ENCODE measurements around the gene NHLRC1.

The NHLRC1 gene

GRCh38 chr6:18101873-18102272, 20.6 kb downstream of the NHLRC1 start:
- no peak for TF ChIP-seq CTCF (IDR thresholded peaks at IDR 0.05; ENCODE audit: borderline replicate concordance, insufficient read depth, low read depth, low read length)

GRCh38 chr6:18101271-18101670, 21.2 kb downstream of the NHLRC1 start:
- no peak for TF ChIP-seq CTCF (IDR thresholded peaks at IDR 0.05; ENCODE audit: borderline replicate concordance, insufficient read depth, low read depth, low read length)
- no peak overlapping the region for H3K4me3 ChIP-seq (ENCODE audit: low read depth, low read length)

More at GRCh38 chr6:18101873-18102272, 20.6 kb downstream of the NHLRC1 start:
- H3K4me3 ChIP-seq (ENCODE audit: low read depth, low read length), result no peak overlapping the region

GRCh38 chr6:18100296-18100695, 22.2 kb downstream of the NHLRC1 start:
- H3K4me3 ChIP-seq (ENCODE audit: low read depth, low read length), result no peak overlapping the region
- no peak for TF ChIP-seq CTCF (IDR thresholded peaks at IDR 0.05; ENCODE audit: borderline replicate concordance, insufficient read depth, low read depth, low read length)

DNA sequence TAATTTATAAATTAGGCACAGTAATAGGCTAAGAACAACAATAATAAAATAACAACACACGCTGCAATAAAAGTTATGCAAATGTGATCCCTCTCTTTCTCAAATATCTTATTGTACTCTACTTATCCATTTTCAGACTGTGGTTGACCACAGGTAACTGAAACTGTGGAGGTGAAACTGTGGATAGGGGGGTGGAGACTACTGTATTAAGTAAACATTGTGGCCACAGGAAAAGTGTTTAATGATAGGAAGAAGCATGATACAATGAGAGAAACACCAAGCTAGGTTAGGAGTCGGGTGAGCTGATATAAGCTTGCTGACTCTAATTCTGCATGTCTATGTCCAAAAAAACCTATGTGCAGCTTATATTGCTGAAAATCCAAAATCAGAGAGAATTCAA, 23.0 kb downstream of the NHLRC1 start:
- no peak overlapping the region for H3K4me3 ChIP-seq (ENCODE audit: low read depth, low read length)
- no peak for TF ChIP-seq CTCF (IDR thresholded peaks at IDR 0.05; ENCODE audit: borderline replicate concordance, insufficient read depth, low read depth, low read length)

- H3K4me3 ChIP-seq (ENCODE audit: low read depth, low read length), result no peak overlapping the region
- no peak for TF ChIP-seq CTCF (IDR thresholded peaks at IDR 0.05; ENCODE audit: borderline replicate concordance, insufficient read depth, low read depth, low read length)
Observed at GRCh38 chr6:18096423-18096822, 26.1 kb downstream of the NHLRC1 start.

DNA sequence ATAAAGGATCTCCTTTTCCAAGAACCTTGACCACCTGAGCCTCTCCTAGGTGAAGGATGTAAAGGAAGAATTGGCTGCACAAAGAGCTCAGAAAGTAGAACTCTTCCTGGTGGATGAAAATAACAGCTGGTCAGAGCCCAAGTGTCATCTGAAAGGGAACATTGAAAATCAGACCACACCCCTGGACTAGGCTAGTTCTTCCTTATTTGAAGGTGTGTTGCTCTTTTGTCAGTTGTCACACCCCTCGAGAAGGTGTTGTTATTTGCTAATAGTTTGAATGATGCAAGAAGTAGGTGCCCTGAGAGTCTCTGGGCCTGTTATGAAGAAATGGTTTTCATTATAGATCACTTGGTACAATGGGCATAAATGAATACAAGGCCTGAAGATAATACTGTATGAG, 31.1 kb downstream of the NHLRC1 start:
- TF ChIP-seq CTCF (IDR thresholded peaks at IDR 0.05; ENCODE audit: borderline replicate concordance, insufficient read depth, low read depth, low read length), result no peak
- H3K4me3 ChIP-seq (ENCODE audit: low read depth, low read length), result no peak overlapping the region

DNA sequence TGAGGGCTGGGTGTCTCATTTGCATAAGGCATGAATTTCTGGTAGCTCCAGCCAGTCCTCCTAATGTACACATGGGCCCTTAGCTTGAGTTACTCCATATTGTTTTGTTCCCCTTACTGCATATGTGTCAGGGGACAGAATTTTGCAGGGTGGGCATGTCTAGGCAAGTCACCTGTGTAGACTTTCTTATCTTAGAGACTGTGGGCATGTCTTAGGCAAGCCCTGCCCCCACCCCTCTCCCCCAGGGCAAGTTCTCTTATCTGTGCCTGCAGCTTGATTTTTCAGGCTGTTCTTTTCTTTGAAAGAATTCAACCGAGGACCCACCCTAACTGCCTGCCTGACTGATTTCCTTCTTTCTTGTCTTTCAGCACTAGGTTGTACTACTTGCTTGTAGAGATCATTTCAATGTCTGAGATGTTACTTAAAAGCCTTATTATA, 32.1 kb downstream of the NHLRC1 start:
- no peak overlapping the region for H3K4me3 ChIP-seq (ENCODE audit: low read depth, low read length)
- no peak for TF ChIP-seq CTCF (IDR thresholded peaks at IDR 0.05; ENCODE audit: borderline replicate concordance, insufficient read depth, low read depth, low read length)
